K562 (cell line): ENCODE measurements around the gene PEAR1. TPM values are rescaled to one million over a fixed set of nuclear protein-coding genes. Genes with fewer than 3 reads are reported as not detected.
A peak's percentile ranks its signal among the peaks of the same experiment; 100 is the strongest.

Experiments
- ATAC-seq: fragments of 200-7000 bp; cut with Tn5 transposase; 3 replicates; pipeline ENCODE4 v1.9.1; 2020; ENCODE audit warnings: moderate library complexity
- BruUV-seq: library from RNA; stranded (reverse); fragments of 400-500 nt; replicated peaks from 2 replicates; lab custom pipeline; 2021; lab: Mats Ljungman, UMichigan
- CTCF ChIA-PET: fragments of 300-600 bp; formaldehyde crosslinking; extraction: SDS; loops from one replicate; lab custom pipeline; 2021; ENCODE audit warnings: low intra/inter-chr PET ratio; lab: Yijun Ruan, JAX
- POLR2A ChIA-PET: fragments of 300-600, 350-650 bp; sonication (Branson Sonifier 250); formaldehyde crosslinking; extraction: SDS; loops from one replicate; lab custom pipeline; 2021; ENCODE audit warnings: antibody characterized with exemption, inconsistent platforms; lab: Yijun Ruan, JAX
- DNase-seq, 4 experiments: peaks; one replicate each; pipeline versions ENCODE4 v3.0.0 to v3.0.0-alpha.2; 2011 to 2018; ENCODE audit warnings: low spot score in 3 of 4, mixed read lengths in 3 of 4; ENCODE audit errors: extremely low read depth in 1 of 4
- FAIRE-seq: peaks from 2 replicates; lab custom pipeline; 2011; peaks lifted over from hg19 to GRCh38; lab: Jason Lieb, UNC
- H2AFZ ChIP-seq: 2 replicates; pipeline ENCODE4 v1.6.0; 2011; ENCODE audit warnings: low read depth, low read length, control low read depth, inconsistent platforms
- H3K27ac ChIP-seq: fragments of 200-600 bp; 3 replicates; pipeline ENCODE4 v1.8.0; 2011; ENCODE audit warnings: low read depth, mild to moderate bottlenecking, control low read depth, inconsistent platforms, low read length, moderate library complexity, mixed read lengths; ENCODE audit errors: extremely low read depth
- H3K27me3 ChIP-seq, 2 experiments: fragments of 300-600 bp in 1 of 2; 2 replicates in 1 of 2; 3 replicates in 1 of 2; pipeline versions ENCODE4 v1.6.0 to v1.8.0; 2011; ENCODE audit warnings: inconsistent platforms in 2 of 2, low read length in 2 of 2, mild to moderate bottlenecking in 1 of 2, mixed read lengths in 1 of 2, moderate library complexity in 1 of 2; ENCODE audit not compliant: control insufficient read depth in 2 of 2, insufficient read depth in 2 of 2
- H3K36me3 ChIP-seq: fragments of 300-600 bp; 3 replicates; pipeline ENCODE4 v1.8.0; 2011; ENCODE audit warnings: mild to moderate bottlenecking, low read length, inconsistent platforms; ENCODE audit not compliant: control insufficient read depth, insufficient read depth
- H3K4me1 ChIP-seq, 2 experiments: fragments of 200-600 bp in 1 of 2; replicated peaks in 1 of 2; 2 replicates in 1 of 2; 3 replicates in 1 of 2; pipeline versions ENCODE4 v1.5.1 to v1.8.0; 2011; ENCODE audit warnings: inconsistent platforms in 2 of 2, low read length in 2 of 2, mild to moderate bottlenecking in 1 of 2, mixed read lengths in 1 of 2, moderate library complexity in 1 of 2; ENCODE audit not compliant: control insufficient read depth in 2 of 2, insufficient read depth in 2 of 2
- H3K4me2 ChIP-seq: 2 replicates; pipeline ENCODE4 v1.6.1; 2011; ENCODE audit warnings: low read length, control low read depth, inconsistent platforms, mixed read lengths; ENCODE audit not compliant: insufficient read depth
- H3K4me3 ChIP-seq: fragments of 200-600 bp; sonication (generic), shearing (Covaris generic); 2 replicates; pipeline ENCODE4 v1.5.1; 2016; ENCODE audit warnings: control low read depth, inconsistent platforms
- H3K79me2 ChIP-seq: fragments of 200-600 bp; 3 replicates; pipeline ENCODE4 v1.8.0; 2011; ENCODE audit warnings: low read length, inconsistent platforms; ENCODE audit not compliant: control insufficient read depth, insufficient read depth
- H3K9ac ChIP-seq, 2 experiments: 2 replicates each; pipeline versions ENCODE4 v1.6.0 to v1.6.1; 2011; ENCODE audit warnings: low read depth in 2 of 2, low read length in 2 of 2, control low read depth in 1 of 2, inconsistent platforms in 1 of 2, mild to moderate bottlenecking in 1 of 2, mixed read lengths in 1 of 2; ENCODE audit not compliant: insufficient read depth in 1 of 2
- H3K9me1 ChIP-seq: one replicate; pipeline ENCODE4 v1.6.0; 2011; ENCODE audit warnings: inconsistent platforms, mild to moderate bottlenecking, low read length, moderate library complexity; ENCODE audit not compliant: control insufficient read depth, insufficient read depth
- H3K9me3 ChIP-seq: replicated peaks from 2 replicates; pipeline ENCODE4 v1.5.1; 2011; ENCODE audit warnings: low read depth, low read length, inconsistent platforms; ENCODE audit not compliant: control insufficient read depth, insufficient read depth
- H4K20me1 ChIP-seq: replicated peaks from 2 replicates; pipeline ENCODE4 v1.6.1; 2011; ENCODE audit warnings: low read length, inconsistent platforms, mixed read lengths; ENCODE audit not compliant: control insufficient read depth, insufficient read depth
- CAMTA2 ChIP-seq: fragments of 250-450 bp; sonication (Bioruptor Pico); conservative IDR thresholded peaks from 2 replicates; pipeline ENCODE4 v1.5.1; 2022
- GABPB1 ChIP-seq: sonication (generic); formaldehyde crosslinking; IDR thresholded peaks from 2 replicates; pipeline ENCODE4 v1.8.0; 2022; ENCODE audit warnings: mild to moderate bottlenecking, missing genetic modification reagents
- HLTF ChIP-seq: fragments of 450-650 bp; IDR thresholded peaks from 2 replicates; pipeline ENCODE4 v1.6.1; 2016
- KLF13 ChIP-seq: fragments of 450-650 bp; IDR thresholded peaks from 2 replicates; pipeline ENCODE4 v1.6.1; 2016; ENCODE audit warnings: missing genetic modification characterization, low read depth, mild to moderate bottlenecking, missing compliant biosample characterization, moderate library complexity, borderline replicate concordance
- NFIX ChIP-seq: fragments of 250-450 bp; sonication (Bioruptor Pico); IDR thresholded peaks from 2 replicates; pipeline ENCODE4 v1.4.0; 2020; ENCODE audit warnings: low read depth, mild to moderate bottlenecking, moderate library complexity
- NFYB ChIP-seq: IDR thresholded peaks from 2 replicates; pipeline ENCODE4 v1.6.1; 2011; ENCODE audit warnings: mild to moderate bottlenecking, moderate library complexity; ENCODE audit not compliant: insufficient read length; ENCODE audit errors: extremely low read depth
- USF1 ChIP-seq: sonication (generic); formaldehyde crosslinking; IDR thresholded peaks from 2 replicates; pipeline ENCODE4 v1.9.0; 2022; ENCODE audit warnings: mild to moderate bottlenecking, missing genetic modification reagents
- ZNF282 ChIP-seq: sonication (generic); formaldehyde crosslinking; IDR thresholded peaks from 2 replicates; pipeline ENCODE4 v1.8.1; 2023; ENCODE audit warnings: missing genetic modification reagents
- WGBS: fragments of 100-300 bp; shearing (Covaris generic); methylation state at CpG from one replicate; pipeline ENCODE4 v1.1.6; 2016; ENCODE audit warnings: low coverage, mixed read lengths; ENCODE audit not compliant: insufficient coverage; ENCODE audit errors: missing lambda C conversion rate; 5-methylcytosine and 5-hydroxymethylcytosine counted together
- in situ Hi-C: fragments of 300-500 bp; cut with MboI; formaldehyde crosslinking; loops from 4 replicates; pipeline ENCODE4 v1.15.0; 2018; ENCODE audit warnings: inconsistent platforms, mixed read lengths
- intact Hi-C: fragments of 100-400 bp; cut with micrococcal nuclease; formaldehyde crosslinking; loops from 2 replicates; pipeline ENCODE4 v1.14.2; 2022
- polyA plus RNA-seq, 8 experiments: library from polyadenylated mRNA; depleted of rRNA in 4 of 8; stranded (reverse) in 5 of 8; unstranded in 3 of 8; fragments of >200 nt; fragmentation: Nextera tagmentation in 2 of 8; fragmentation: Illumina TruSeq in 1 of 8; extraction: Ambion mirVana in 2 of 8; extraction: Trizol in 1 of 8; gene quantifications; 2 replicates each; pipeline versions ENCODE4 v1.2.1 to v1.2.3, GENCODE V29; 2011 to 2014; ENCODE audit warnings: inconsistent platforms in 1 of 8, missing spikeins in 1 of 8
- total RNA-seq, 7 experiments: library from RNA; depleted of rRNA in 6 of 7; stranded (reverse); fragments of >200 nt in 6 of 7; fragmentation: Illumina TruSeq in 2 of 7; extraction: Trizol in 2 of 7; gene quantifications; 2 replicates each; pipeline versions ENCODE4 v1.2.1 to v1.2.3, GENCODE V29; 2011 to 2021; ENCODE audit warnings: low replicate concordance in 1 of 7
- TF ChIP-seq, protein P1 (sequence below): fragments of 450-650 bp; IDR thresholded peaks from 2 replicates; pipeline ENCODE4 v1.6.1; 2016; ENCODE audit warnings: borderline replicate concordance

Gene PEAR1
- total and polyA plus RNA-seq, 9 of the 15 experiments (the other 6 are each of a cell fraction or from before 2014, with no cell fraction given) = 0.87 to 13.9 (median 6.1) TPM

GRCh38 chr1:156901966-156902915 lies 8.7 kb downstream of the PEAR1 start:
- no peaks in the 10 kb centered on the region for H3K9me3 ChIP-seq
- no peaks in the 10 kb centered on the region for H4K20me1 ChIP-seq
- ATAC-seq = no peak
- no peak for DNase-seq
- WGBS = 34% methylated on average over 22 of the region's 23 CpGs
- H3K27ac ChIP-seq = no peak overlapping the region
- peak overlapping the region in 1 of 2 experiments; percentile 43; a peak in 1 of 4 replicates for H3K9ac ChIP-seq
- no peak overlapping the region for H3K4me2 ChIP-seq
- intact Hi-C loops = no loop called here
- no TSS peak for BruUV-seq
- in situ Hi-C loops = no loop called here
- H2AFZ ChIP-seq = no peak overlapping the region
- no peaks in the 10 kb centered on the region for H3K27me3 ChIP-seq
- H3K4me1 ChIP-seq = peaks cover 21 to 48% of the 10 kb centered on the region in 2 experiments
- H3K79me2 ChIP-seq = no peaks in the 10 kb centered on the region
- no peaks in the 10 kb centered on the region for H3K36me3 ChIP-seq
- H3K9me1 ChIP-seq = peaks cover 2% of the 10 kb centered on the region
- FAIRE-seq = no peak
- TF ChIP-seq, protein P1, sequence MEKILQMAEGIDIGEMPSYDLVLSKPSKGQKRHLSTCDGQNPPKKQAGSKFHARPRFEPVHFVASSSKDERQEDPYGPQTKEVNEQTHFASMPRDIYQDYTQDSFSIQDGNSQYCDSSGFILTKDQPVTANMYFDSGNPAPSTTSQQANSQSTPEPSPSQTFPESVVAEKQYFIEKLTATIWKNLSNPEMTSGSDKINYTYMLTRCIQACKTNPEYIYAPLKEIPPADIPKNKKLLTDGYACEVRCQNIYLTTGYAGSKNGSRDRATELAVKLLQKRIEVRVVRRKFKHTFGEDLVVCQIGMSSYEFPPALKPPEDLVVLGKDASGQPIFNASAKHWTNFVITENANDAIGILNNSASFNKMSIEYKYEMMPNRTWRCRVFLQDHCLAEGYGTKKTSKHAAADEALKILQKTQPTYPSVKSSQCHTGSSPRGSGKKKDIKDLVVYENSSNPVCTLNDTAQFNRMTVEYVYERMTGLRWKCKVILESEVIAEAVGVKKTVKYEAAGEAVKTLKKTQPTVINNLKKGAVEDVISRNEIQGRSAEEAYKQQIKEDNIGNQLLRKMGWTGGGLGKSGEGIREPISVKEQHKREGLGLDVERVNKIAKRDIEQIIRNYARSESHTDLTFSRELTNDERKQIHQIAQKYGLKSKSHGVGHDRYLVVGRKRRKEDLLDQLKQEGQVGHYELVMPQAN = no peak
- no peak for TF ChIP-seq CAMTA2 (CRISPR knock-in tag)
- no peak for TF ChIP-seq GABPB1 (CRISPR knock-in tag)
- no peak for TF ChIP-seq NFIX (CRISPR knock-in tag)
- no peak for TF ChIP-seq KLF13
- no peak for TF ChIP-seq HLTF
- no peak for TF ChIP-seq NFYB
- no peak for TF ChIP-seq USF1 (CRISPR knock-in tag)
- no peak for TF ChIP-seq ZNF282 (CRISPR knock-in tag)
- H3K4me3 ChIP-seq = no peak overlapping the region
- CTCF ChIA-PET = no interaction called here
- POLR2A ChIA-PET = interaction anchor here (0.6 kb wide), 1 partner anchor 410 kb away, joined by 3 read pairs; no protein-coding TSS in a partner anchor
